ENCODE results near the gene EBP.

GRCh38 chrX:48541140-48541814 lies 19.7 kb downstream of the EBP start:
- no peak for TF ChIP-seq POLR2AphosphoS5 (IDR thresholded peaks at IDR 0.05)
- TF ChIP-seq, protein P1, sequence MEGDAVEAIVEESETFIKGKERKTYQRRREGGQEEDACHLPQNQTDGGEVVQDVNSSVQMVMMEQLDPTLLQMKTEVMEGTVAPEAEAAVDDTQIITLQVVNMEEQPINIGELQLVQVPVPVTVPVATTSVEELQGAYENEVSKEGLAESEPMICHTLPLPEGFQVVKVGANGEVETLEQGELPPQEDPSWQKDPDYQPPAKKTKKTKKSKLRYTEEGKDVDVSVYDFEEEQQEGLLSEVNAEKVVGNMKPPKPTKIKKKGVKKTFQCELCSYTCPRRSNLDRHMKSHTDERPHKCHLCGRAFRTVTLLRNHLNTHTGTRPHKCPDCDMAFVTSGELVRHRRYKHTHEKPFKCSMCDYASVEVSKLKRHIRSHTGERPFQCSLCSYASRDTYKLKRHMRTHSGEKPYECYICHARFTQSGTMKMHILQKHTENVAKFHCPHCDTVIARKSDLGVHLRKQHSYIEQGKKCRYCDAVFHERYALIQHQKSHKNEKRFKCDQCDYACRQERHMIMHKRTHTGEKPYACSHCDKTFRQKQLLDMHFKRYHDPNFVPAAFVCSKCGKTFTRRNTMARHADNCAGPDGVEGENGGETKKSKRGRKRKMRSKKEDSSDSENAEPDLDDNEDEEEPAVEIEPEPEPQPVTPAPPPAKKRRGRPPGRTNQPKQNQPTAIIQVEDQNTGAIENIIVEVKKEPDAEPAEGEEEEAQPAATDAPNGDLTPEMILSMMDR (IDR thresholded peaks at IDR 0.05), result no peak
